Adrenal gland (tissue), 12 donors: ENCODE data around the gene CCDC183. TPM values are rescaled to one million over a fixed set of nuclear protein-coding genes. Genes with fewer than 3 reads are reported as not detected.

Experiments used
- DNase-seq, 7 donors: peaks; one replicate each; pipeline ENCODE4 v3.0.0-alpha.2; 2019 to 2020
- H3K27ac ChIP-seq, 5 donors: fragments of 200-600 bp; sonication (generic) in 4 of 5; 1 replicate in 3 of 5; 2 replicates in 2 of 5; pipeline versions ENCODE4 v1.5.1 to v1.8.0; 2016 to 2020; ENCODE audit warnings: mild to moderate bottlenecking in 1 of 5
- H3K27me3 ChIP-seq: fragments of 200-600 bp; 2 replicates; pipeline ENCODE4 v1.8.0; 2021
- H3K36me3 ChIP-seq, 2 donors: fragments of 200-600 bp; replicated peaks in 1 of 2; 1 replicate in 1 of 2; 2 replicates in 1 of 2; pipeline versions ENCODE4 v1.5.1 to v1.8.0; 2018 to 2022
- H3K4me1 ChIP-seq, 2 donors: fragments of 200-600 bp; replicated peaks in 1 of 2; 1 replicate in 1 of 2; 2 replicates in 1 of 2; pipeline versions ENCODE4 v1.5.1 to v1.8.0; 2018 to 2021
- H3K4me3 ChIP-seq, 4 donors: fragments of 200-600 bp; sonication (generic) in 3 of 4; one replicate each; pipeline ENCODE4 v1.5.1; 2016 to 2018
- H3K9me3 ChIP-seq, 3 donors: fragments of 200-600 bp; sonication (generic) in 1 of 3; replicated peaks in 1 of 3; 1 replicate in 2 of 3; 2 replicates in 1 of 3; pipeline versions ENCODE4 v1.5.1 to v1.8.0; 2016 to 2021
- POLR2A ChIP-seq, 2 donors: fragments of 450-650 bp; IDR thresholded peaks; one replicate each; pipeline ENCODE4 v1.6.1; 2017; ENCODE audit warnings: antibody characterized with exemption in 2 of 2, mild to moderate bottlenecking in 2 of 2, moderate library complexity in 1 of 2
- WGBS, 4 donors: extraction: QIAGEN DNeasy Blood & Tissue Kit in 2 of 4; methylation state at CpG; one replicate each; pipeline versions ENCODE4 v1.1.5 to v1.1.7; 2013 to 2017; 5-methylcytosine and 5-hydroxymethylcytosine counted together
- intact Hi-C, 2 donors: fragments of 100-400 bp; cut with DNase I; formaldehyde crosslinking; loops; one replicate each; pipeline versions ENCODE4 v1.14.1 to v1.15.0; 2022 to 2023
- polyA plus RNA-seq, 3 donors: library from polyadenylated mRNA; stranded (reverse); fragments of 200-250 nt in 2 of 3; fragments of 350-450 nt in 1 of 3; fragmentation: Illumina TruSeq in 1 of 3; extraction: RNeasy Lipid Tissue Mini Kit (QIAGEN cat#74804) in 1 of 3; gene quantifications; one replicate each; pipeline ENCODE4 v1.2.3, GENCODE V29; 2013 to 2014
- total RNA-seq, 9 donors: library from RNA; depleted of rRNA in 4 of 9; stranded (reverse); fragments of >200 nt in 4 of 9; fragments of 120-200 nt in 1 of 9; fragmentation: NEBNext Ultra II Directional in 1 of 9; extraction: Animal tissue kit (Norgen Biotek cat#: 25700) in 1 of 9; gene quantifications; one replicate each; pipeline versions ENCODE4 v1.1.0 to v1.2.4, GENCODE V29; 2013 to 2023
- TF ChIP-seq, protein P1 (sequence below), 6 experiments: fragments of 450-650 bp in 4 of 6; fragments of 200-600 bp in 2 of 6; sonication (generic) in 1 of 6; IDR thresholded peaks; 1 replicate in 5 of 6; 2 replicates in 1 of 6; pipeline versions ENCODE4 v1.5.1 to v1.8.0; 2016 to 2021; ENCODE audit warnings: antibody characterized with exemption in 6 of 6, mild to moderate bottlenecking in 2 of 6, moderate library complexity in 1 of 6
- donor health status: healthy with polysubstance abuse.
- donor health status: Bipolar disorder and iron deficiency.
- donor health status: DM: yes; HTN: yes; CAD: no.
- donor health status: DM: no; HTN: no; CAD: no.
- donor health status: DM: no; HTN: no; CAD: no.
- donor health status: DM: yes; HTN: yes; CAD: no.

Gene CCDC183
- total and polyA plus RNA-seq, 12 donors: 0.46 to 17.5 (median 1.8) TPM; not detected in 1

DNA sequence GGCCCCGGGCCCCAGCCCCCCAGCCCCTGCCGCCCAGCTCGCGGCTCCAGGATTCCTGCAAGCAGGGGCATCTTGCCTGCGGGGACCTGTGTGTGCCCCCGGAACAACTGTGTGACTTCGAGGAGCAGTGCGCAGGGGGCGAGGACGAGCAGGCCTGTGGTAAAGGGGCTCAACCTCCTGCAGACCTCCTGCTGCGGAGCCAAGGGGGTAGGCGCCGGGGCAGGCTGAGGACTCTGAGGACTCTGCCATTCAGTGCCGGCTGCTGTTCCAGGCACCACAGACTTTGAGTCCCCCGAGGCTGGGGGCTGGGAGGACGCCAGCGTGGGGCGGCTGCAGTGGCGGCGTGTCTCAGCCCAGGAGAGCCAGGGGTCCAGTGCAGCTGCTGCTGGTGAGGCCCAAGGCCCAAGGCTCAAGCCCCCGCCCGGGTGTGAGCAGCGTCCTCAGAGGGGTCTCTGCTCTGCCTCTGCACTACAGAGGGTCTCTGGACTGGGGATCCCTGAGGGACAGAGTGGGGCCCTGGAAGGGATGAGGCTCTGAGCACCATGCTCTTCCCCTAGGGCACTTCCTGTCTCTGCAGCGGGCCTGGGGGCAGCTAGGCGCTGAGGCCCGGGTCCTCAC, 59.4 kb downstream of the CCDC183 start:
- peaks cover 0 to 11% of the 10 kb centered on the region in 2 donors for H3K36me3 ChIP-seq
- no peak overlapping the region for H3K4me3 ChIP-seq
- peaks cover 11 to 27% of the 10 kb centered on the region in 2 donors for H3K4me1 ChIP-seq
- intact Hi-C loops: loop anchor here in 1 of 2 donors (10.0 kb wide), 1 partner anchor 89 kb away; the partner anchor contains the start of genes C8G and FBXW5
- WGBS, 4 donors: 81 to 88% (median 83%) methylated on average over 12 to 26 of the region's 26 CpGs
- DNase-seq: peak in 2 of 7 donors; percentile 17 to 23
- H3K27ac ChIP-seq: no peak overlapping the region
- TF ChIP-seq, protein P1, sequence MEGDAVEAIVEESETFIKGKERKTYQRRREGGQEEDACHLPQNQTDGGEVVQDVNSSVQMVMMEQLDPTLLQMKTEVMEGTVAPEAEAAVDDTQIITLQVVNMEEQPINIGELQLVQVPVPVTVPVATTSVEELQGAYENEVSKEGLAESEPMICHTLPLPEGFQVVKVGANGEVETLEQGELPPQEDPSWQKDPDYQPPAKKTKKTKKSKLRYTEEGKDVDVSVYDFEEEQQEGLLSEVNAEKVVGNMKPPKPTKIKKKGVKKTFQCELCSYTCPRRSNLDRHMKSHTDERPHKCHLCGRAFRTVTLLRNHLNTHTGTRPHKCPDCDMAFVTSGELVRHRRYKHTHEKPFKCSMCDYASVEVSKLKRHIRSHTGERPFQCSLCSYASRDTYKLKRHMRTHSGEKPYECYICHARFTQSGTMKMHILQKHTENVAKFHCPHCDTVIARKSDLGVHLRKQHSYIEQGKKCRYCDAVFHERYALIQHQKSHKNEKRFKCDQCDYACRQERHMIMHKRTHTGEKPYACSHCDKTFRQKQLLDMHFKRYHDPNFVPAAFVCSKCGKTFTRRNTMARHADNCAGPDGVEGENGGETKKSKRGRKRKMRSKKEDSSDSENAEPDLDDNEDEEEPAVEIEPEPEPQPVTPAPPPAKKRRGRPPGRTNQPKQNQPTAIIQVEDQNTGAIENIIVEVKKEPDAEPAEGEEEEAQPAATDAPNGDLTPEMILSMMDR (IDR thresholded peaks at IDR 0.05): no peak
- H3K27me3 ChIP-seq: no peaks in the 10 kb centered on the region
- H3K9me3 ChIP-seq: no peaks in the 10 kb centered on the region

- peak in 3 of 7 donors; percentile 15 to 23 (median 16) for DNase-seq
- 71 to 79% (median 72%) methylated on average over 6 to 15 of the region's 15 CpGs; no CpG with 5 or more reads in 1 of the 4 donors for WGBS, 4 donors
- no peak overlapping the region for H3K4me3 ChIP-seq
- intact Hi-C loops: loop anchor here in 1 of 2 donors (10.0 kb wide), 1 partner anchor 89 kb away; the partner anchor contains the start of genes C8G and FBXW5
- TF ChIP-seq, protein P1 (IDR thresholded peaks at IDR 0.05): no peak
- TF ChIP-seq POLR2A (IDR thresholded peaks at IDR 0.05): no peak
- H3K27ac ChIP-seq: no peak overlapping the region
- no peaks in the 10 kb centered on the region for H3K27me3 ChIP-seq
- H3K36me3 ChIP-seq: peaks cover 0 to 11% of the 10 kb centered on the region in 2 donors
- peaks cover 11 to 23% of the 10 kb centered on the region in 2 donors for H3K4me1 ChIP-seq
- H3K9me3 ChIP-seq: no peaks in the 10 kb centered on the region
These were observed 59.9 kb downstream of the CCDC183 start for GRCh38 chr9:136856079-136856476.

GRCh38 chr9:136856541-136857141, 60.5 kb downstream of the CCDC183 start:
- no peaks in the 10 kb centered on the region for H3K9me3 ChIP-seq
- no peak overlapping the region for H3K4me3 ChIP-seq
- intact Hi-C loops: loop anchor here in 1 of 2 donors (10.0 kb wide), 1 partner anchor 88 kb away; the partner anchor contains the start of genes C8G and FBXW5

GRCh38 chr9:136857166-136857565, 61.0 kb downstream of the CCDC183 start:
- Histone ChIP-seq H3K9me3 (no peaks in the 10 kb centered on the region), H3K36me3 (peaks cover 0 to 18% of the 10 kb centered on the region in 2 donors), H3K27ac (no peak overlapping the region), H3K4me1 (peaks cover 8 to 12% of the 10 kb centered on the region in 2 donors), H3K4me3 (no peak overlapping the region), H3K27me3 (no peaks in the 10 kb centered on the region)
- 77 to 95% (median 85%) methylated on average over 6 to 19 of the region's 19 CpGs for WGBS, 4 donors
- peak in 4 of 7 donors; percentile 13 to 51 (median 22) for DNase-seq
- intact Hi-C loops: loop anchor here in 1 of 2 donors (10.0 kb wide), 1 partner anchor 88 kb away; the partner anchor contains the start of genes C8G and FBXW5
- TF ChIP-seq, protein P1 (IDR thresholded peaks at IDR 0.05): no peak
- no peak for TF ChIP-seq POLR2A (IDR thresholded peaks at IDR 0.05)

More at GRCh38 chr9:136856541-136857141, 60.5 kb downstream of the CCDC183 start:
- Histone ChIP-seq H3K27me3 (no peaks in the 10 kb centered on the region), H3K27ac (no peak overlapping the region), H3K4me1 (peaks cover 11 to 17% of the 10 kb centered on the region in 2 donors), H3K36me3 (peaks cover 0 to 13% of the 10 kb centered on the region in 2 donors)
- DNase-seq: peak in 4 of 7 donors; percentile 14 to 51 (median 23)
- 63 to 81% (median 77%) methylated on average over 2 to 14 of the region's 14 CpGs; no CpG with 5 or more reads in 1 of the 4 donors for WGBS, 4 donors
- TF ChIP-seq POLR2A (IDR thresholded peaks at IDR 0.05): no peak
- TF ChIP-seq, protein P1 (IDR thresholded peaks at IDR 0.05): no peak
